GM19238 (cell line): ENCODE data around the gene LRRC3.
"Not testable (repeated sequence)": the region's sequence is repeated elsewhere in the genome, so short reads cannot be mapped to it uniquely, and the experiment has no call there.

Experiments
- DNase-seq: peaks from one replicate; pipeline ENCODE4 v3.0.0; 2011; ENCODE audit warnings: low spot score; ENCODE audit not compliant: insufficient read length

The LRRC3 gene

DNA sequence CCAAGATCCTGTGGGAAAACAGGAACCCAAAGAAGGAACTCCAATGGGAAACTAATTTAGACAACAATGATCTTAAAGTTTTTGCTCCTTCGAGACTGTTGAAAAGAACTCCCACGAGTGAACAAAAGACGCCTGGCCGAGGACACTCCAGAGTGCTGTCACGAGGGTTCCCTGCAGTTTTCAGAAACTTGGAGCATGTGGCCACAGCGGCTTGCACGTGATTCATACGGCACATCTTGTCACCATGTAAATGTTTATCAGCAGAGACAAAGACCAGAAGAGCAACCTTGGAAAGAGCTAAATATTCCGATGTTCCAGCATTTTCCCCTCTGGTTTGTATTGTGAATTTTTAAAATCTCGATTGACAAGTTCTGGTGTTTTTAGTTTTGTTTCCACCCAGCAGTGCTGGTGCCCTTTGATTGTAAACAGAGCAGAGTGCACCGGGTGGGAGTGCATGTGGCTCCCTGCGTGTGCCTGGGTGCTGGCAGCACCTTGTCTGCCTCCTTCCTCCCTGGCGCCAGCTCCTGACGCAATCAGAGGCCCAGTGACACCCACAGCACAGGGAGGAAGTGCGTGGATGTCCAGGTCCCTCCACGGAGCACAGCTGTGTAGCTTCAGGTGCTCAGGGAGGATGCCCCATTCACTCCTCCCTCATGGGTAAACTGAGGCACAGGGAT is 23.0 kb downstream of the LRRC3 start:
- DNase-seq, result no peak

DNA sequence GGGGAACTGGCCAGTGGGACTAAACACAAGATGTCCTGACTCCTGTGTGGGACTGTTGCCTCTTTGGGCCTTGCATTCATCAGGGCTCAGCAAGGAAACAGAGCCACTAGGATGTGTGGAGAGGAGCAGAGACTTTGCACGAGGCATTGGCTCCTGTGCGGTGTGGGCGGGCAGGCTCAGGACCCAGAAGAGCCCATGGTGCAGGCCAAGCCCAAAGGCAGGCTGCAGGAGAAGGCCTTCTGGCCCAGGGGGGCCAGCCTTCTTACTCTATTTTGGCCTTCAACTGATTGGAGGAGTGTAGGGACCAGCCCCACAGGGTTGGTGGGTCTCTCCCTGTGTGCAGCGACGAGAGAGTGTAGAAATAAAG is 23.5 kb downstream of the LRRC3 start:
- no peak for DNase-seq

DNA sequence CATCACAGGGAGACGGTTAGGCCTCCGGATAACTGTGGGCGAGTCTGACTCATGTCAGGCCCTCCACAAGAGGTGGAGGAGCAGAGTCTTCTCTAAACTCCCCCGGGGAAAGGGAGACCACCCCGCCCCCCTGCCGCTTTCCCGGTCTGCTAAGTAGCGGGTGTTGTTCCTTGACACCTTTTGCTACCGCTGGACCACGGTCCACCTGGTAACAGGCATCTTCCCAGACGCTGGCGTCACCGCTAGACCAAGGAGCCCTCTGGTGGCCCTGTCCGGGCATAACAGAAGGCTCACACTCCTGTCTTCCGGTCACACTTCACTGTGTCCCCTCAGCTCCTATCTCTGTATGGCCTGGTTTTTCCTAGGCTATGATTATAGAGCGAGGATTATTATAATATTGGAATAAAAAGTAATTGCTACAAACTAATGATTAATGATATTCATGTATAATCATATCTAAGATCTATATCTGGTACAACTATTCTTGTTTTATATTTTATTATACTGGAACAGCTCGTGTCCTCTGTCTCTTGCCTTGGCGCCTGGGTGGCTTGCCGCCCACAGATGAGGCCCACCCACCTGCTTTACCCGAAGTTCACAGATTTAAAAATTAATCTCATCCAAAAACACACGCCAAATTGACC is 24.4 kb downstream of the LRRC3 start:
- DNase-seq, result not testable (repeated sequence)

DNA sequence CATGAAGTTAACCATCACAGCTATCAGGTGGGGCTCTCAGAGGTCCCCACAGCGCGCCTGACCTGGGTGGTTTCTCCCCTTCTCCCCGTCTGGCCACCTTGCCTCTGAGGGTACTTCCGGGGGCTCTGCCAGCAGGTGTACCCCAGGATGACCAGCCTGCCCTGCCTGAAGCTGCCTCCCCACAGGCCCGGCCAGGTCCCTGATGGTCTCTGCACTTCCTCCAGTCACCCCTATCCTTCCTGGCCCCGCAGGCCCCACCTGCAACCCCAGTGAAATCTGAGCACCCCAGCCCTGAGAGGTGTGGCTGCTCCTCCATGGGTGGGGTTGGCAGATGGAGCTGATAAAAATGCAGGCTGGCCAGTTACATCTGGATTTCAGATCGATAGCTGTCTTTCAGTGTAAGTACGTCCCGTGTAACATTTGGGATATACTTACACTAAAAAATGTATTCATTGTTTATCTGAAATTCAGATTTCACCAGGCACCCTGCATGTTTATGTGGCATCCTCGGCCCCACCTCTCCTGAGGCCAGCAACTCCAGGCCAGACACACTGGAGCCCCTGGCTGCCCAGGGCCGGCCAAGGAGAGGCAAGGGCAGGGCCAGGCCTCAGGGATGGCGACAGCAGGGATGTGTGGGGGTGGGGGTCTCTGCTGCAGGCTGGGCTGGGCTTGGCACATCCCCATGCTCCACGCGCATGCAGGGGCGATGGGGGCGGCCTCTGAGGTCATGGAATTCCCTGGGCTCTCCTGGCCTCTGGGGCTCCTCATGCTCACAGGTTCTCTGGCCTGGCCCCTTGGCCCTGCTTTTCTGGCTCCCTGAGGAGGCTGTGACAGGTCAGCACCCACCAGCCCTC is 25.1 kb downstream of the LRRC3 start:
- DNase-seq, result no peak

DNA sequence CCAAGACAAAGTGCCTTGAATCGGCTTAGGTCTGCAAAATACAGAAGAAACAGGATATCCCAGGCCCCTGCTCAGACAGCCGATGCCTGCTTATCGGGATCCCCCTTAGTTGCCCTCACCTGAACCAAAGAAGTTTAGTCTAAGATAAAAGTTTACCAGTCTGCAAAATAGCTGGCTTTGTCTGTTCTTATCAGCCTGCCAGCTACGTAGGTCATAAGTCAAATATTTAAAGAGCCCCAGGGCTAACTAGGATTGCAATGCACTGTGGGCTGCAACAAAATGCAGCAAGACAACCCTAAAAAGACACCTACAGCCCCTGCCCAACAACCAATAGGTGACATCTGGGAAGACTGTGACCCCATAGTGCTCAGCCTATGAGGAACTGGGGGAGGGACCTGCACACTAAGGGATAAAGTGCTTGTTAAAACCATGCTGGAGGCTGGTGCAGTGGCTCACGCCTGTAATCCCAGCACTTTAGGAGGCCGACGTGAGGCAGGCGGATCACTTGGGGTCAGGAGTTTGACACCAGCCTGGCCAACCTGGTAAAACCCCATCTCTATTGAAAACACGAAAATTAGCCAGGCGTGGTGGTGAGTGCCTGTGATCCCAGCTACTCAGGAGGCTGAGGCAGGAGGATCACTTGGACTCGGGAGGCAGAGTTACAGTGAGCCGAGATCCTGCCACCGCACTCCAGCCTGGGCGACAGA is 27.4 kb downstream of the LRRC3 start:
- no peak for DNase-seq

DNA sequence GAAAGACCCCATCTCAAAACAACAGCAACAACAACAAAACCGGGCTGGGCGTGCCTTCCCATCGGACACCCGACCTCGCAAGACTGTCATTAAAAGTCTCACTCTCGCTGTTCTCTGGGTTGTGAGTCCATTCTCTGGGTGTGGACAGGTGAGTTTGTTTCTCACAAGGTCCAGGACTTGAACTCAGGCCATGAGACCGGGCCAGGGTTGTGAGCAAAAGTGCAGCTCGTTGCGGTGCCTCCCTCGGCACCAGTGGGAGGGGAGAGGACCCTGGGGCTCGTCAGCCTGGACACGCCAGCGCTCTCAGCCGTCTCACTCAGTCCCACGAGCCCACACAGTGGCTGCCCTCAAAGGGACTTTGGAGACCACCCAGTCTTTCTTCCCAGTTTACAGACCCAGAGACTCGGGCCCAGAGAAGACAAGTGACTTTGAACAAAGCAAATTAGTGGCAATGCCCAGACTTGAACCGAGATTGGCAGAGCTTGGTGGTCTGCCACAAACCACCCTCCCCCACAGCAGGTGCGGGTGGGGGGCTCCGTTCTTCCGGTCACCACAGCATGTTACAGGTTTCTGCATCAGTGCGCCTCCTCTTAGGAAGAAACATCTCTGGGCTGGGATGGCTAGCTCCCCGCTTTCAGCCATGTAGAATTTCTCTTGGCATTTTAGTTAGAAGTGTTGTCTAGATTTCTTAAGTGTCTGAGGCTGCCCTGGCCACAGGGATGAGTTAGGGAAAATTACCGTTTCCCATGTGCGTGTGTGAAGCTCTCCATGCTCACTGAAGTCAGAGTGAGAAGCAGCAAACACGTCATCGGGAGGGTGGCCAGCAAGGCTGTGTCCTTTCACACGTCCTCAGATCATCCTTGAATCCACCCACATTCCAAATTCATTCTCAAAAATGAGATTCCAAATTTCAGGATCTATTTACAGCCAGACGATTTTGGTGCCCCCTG is 28.3 kb downstream of the LRRC3 start:
- no peak for DNase-seq

DNA sequence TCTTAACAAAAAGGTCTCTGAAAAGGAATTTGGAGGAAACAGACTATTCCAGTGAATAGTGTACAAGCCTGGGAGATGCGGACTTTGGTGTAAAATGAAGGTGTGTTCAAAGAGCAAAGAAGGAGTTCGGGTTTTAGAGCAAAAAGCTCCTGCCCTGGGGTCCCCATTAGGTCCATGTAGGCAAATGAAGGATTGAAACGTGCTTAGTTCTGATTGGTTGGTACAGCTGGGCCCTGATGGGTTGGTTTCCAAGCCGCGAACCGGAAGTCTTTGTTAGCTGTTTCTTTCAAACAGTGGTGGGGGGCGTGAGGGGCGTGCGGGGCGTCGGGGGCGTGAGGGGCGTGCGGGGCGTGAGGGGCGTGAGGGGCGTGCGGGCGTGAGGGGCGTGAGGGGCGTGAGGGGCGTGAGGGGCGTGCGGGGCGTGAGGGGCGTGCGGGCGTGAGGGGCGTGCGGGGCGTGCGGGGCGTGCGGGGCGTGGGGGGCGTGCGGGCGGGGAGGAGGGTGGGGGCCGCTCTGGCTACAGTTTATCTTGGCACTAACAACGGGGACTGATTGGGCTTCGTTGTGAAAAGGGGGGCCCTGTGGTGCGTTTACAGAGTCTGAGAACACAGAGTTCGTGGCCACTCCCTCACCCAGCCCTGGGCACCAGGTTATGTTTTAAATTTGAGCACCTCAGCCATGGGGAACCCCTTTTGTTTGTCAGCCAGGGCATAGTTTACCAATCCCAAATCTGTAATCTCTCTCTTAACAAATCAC is 29.4 kb downstream of the LRRC3 start:
- DNase-seq, result no peak

DNA sequence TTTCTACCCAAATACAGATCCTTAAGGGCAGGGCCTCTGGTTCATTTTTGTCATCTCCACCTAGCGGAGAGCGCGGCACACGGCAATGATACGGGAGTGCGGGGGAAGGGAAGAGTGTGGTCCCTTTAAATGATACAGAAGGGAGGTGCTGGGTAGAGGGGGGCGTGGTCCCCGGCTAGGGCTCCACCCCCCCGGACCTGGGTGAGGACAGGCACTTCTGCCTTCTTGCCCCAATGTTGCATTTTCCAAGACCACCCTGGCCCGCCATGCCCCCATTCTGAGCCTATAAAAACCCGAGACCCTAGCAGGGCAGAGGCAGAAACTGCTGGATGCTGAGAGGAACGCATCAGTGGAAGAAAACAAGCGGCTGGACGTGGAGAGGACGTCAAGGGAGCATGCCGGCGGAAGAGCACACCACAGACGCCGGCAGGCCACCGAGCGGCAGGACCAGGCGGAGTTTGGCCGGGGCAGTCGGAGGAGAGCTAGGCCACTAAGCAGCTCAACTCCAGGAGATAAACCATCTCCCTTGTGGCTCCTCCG is 30.0 kb downstream of the LRRC3 start:
- DNase-seq, result no peak

DNA sequence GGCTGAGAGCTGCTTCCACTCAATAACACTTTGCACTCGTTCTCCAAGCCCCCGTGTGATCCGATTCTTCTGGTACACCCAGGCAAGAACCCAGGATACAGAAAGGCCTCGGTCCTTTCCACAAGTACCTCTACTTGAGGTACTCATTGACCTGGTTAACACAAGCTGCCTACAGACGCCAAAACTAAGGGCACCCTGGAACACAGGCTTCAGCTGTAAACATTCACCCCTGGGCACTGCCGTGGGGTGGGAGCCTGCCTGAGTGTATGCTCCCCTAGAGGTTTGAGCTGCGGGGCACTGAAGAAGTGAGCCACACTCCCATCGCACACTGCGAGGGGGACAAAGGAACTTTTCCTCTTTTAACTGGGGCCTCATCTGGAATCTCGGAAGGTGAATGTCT is 30.5 kb downstream of the LRRC3 start:
- DNase-seq, result no peak

DNA sequence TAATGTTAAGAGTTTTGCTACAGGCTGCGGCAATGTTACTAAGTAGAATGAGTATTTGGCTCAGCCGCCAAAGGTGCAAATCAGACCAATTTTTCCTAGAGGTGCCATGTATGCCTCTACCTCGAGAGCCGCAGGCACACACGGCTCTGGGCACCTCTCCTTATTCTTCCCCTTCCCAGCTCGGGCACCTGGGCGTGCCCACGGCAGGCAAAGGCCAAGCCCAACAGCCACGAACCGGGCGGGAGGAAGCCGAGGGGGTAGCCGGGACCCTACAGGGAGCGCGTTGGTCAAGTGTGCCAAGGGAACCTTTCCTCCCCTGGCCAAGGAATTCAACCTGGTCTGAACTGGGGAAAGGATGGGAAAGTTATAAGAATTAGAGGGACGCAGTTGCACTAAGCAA is 31.0 kb downstream of the LRRC3 start:
- no peak for DNase-seq

DNA sequence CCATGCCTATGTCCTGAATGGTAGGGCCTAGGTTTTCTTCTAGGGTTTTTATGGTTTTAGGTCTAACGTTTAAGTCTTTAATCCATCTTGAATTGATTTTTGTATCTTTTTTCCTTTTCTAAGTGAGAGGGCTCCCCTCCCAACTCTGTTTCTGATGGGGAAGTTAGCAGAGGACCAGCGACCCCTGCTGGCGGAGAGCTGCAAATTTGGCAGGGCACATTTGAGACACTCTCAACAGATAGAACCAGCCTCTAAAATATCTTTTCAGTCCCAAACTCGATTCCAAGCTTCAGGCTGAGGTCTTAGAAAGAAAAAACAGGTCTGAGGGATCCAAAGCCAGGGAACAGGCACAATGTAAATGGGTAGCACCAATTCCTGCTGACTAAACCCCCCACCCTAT is 32.5 kb downstream of the LRRC3 start:
- DNase-seq, result no peak

DNA sequence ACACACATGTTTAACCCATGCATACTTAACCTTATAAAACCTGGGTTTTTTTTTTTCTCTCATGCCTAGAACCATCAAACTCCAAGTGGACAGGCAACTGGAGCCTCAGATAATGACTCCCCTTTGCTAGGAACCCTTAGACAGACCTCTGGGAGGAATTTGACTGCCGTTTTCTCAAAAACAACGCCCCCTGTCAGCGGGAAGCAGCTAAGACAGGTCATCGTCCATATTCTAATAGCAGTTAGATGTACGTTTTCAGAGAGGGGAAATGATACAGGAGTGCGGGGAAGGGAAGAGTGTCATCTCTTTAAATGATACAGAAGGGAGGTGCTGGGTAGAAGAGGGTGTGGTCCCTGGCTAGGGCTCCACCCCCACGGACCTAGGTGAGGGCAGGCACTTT is 34.7 kb downstream of the LRRC3 start:
- DNase-seq, result no peak

DNA sequence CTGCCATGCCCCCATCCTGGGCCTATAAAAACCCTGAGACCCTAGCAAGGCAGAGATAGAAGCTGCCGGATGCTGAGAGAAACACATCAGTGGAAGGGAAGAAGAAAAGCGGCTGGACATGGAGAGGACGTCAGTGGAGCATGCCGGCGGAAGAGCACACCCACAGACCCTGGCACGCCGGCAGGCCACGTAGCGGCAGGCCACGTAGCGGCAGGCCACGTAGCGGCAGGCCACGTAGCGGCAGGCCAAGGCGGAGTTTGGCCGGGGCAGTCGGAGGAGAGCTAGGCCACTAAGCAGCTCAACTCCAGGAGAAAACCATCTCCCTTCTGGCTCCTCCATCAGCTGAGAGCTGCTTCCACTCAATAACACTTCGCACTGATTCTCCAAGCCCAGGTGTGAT is 35.1 kb downstream of the LRRC3 start:
- no peak for DNase-seq

DNA sequence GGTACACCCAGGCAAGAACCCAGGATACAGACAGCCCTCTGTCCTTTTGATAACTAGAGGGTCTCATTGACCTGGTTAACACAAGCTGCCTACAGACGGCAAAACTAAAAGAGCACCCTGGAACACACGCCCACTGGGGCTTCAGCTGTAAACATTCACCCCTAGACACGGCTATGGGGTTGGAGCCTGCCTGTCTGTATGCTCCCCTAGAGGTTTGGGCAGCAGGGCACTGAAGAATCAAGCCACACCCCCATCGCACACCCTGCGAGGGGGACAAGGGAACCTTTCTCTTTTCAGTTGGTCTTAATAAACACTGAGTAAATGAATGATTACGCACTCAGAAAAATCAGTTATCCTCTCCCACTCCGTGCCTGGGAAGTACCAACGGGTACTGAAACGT is 35.5 kb downstream of the LRRC3 start:
- DNase-seq, result no peak

DNA sequence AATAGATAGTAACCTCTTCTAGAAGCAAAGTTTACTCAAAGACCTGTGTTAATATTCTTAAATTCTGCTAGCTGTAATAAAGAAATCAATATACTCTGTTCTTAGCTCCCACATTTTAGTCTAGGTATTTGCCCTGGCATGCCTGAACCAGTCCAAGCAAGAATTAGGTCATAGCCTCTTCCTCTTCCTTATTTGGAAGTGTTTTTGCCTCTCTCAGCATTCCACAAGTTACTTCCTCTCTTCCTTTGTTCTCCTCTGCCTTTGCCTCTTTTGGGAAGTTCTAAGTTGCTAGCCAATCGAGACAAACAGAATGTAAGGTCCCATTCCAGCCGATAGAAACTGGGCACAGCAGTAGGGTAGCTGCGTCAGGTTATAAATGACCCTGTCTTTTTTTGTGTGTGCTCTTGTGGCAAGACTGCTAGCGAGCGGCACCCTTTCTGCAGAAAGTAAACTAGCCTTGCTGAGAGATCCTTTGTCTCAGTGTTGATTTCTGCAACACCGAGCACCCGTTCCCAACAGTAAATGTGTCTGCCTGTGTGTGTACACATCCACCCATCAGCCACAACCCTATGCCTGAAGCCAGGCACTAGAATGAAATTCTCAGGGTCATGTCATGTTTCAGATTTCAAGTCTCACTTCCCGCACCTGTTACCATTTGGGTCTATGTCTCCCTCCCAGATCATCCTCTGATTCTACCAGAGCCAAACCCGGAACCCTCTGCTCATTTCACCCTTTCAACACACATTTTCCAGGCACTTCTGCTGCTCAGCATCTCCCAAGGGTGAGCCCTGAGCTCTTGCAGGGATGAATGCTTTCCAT is 37.5 kb downstream of the LRRC3 start:
- no peak for DNase-seq

DNA sequence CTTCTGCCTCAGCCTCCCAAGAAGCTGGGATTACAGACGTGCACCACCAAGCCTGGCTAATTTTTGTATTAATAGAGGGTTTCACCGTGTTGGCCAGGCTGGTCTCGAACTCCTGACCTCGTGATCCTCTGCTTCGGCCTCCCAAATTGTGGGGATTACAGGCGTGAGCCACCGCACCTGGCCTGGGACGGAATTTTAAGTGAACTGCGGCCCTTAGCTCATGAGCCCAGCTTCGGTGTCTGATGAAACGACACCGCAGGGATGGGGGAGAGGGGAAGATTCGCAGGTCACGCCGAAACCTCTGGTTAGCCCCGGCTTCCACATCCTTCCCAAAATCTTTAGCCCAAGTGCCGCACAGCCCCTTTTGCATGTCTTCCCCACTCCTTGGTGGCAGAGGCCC is 39.1 kb downstream of the LRRC3 start:
- no peak for DNase-seq

DNA sequence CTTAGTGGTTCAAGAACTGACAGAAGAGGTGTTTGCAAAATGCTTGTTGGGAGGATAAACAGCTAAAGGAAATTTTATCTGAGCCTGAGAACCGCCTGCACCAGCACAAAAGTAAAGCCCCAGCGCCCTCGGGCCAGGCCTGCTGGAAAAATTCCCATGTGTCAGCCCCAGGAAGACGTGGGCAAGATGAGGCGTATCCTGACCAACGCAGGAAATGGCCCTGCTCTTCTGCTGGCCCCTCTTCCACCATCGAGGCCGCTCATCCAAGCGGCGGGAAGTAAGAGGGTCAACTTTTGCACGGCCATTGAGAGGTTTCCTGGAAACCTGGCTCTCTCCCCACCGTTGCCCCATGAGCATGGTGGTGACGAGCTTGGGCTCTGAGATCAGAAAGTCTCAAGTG is 39.6 kb downstream of the LRRC3 start:
- no peak for DNase-seq

DNA sequence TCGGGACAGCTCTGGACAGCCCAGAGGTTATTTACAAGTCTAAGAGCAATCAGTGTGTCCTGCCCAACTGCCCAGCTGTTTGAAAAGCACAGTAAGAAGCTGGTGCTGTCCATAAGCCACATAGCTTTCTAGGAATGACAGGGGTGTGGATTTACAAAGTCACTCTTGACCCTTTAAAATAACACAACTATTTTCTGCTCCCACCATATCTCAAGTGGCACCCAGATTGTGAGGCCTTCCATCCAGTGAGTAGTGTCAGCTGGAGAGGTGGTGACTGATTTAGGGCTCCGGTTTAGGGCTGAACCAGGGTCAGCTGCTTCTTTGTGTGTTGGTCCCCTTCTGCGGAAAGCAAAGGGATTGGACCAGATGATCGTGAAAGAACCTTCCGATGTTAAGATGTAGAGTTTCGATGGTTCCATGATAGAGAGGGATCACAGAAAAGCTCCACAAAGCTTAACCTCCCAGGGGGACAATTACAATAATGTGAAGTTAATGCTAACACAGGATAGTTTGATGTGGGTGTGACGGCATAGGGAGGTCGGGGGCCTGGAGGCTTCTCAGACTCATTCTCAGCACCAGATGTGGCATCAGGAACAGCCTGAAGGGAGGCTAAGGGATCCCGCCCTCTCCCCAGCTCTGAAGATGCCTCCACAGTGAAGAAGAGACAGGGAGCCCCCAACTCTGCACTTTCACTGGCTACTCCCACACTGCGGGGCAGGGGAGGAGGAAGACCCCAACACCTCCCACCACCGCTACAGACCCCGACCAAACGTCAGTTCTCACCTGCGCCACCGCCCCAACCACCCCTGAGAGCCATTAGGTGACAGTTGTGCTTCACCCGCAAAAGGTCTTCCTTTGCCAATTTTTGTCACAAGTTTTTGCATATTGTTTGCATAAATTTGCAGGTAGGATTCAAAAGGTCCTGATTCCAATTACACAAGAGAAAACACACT is 40.6 kb downstream of the LRRC3 start:
- DNase-seq, result no peak
